Subcutaneous adipose tissue (tissue), 4 donors: Measurements from ENCODE around the gene MACROH2A2. TPM values are rescaled to one million over a fixed set of nuclear protein-coding genes. Genes with fewer than 3 reads are reported as not detected.

ENCODE experiments used
- CTCF ChIP-seq: fragments of 450-650 bp; IDR thresholded peaks from one replicate; pipeline ENCODE4 v1.5.1; 2016; ENCODE audit warnings: low read depth, mild to moderate bottlenecking, control low read depth, antibody characterized with exemption, moderate library complexity
- total RNA-seq, 4 donors: library from RNA; depleted of rRNA; stranded (reverse); fragments of >200 nt; gene quantifications; one replicate each; pipeline ENCODE4 v1.1.0, GENCODE V29; 2016

MACROH2A2 gene
- total RNA-seq, 4 donors from 2014 or later = 0.57 to 3.1 (median 2.4) TPM

DNA sequence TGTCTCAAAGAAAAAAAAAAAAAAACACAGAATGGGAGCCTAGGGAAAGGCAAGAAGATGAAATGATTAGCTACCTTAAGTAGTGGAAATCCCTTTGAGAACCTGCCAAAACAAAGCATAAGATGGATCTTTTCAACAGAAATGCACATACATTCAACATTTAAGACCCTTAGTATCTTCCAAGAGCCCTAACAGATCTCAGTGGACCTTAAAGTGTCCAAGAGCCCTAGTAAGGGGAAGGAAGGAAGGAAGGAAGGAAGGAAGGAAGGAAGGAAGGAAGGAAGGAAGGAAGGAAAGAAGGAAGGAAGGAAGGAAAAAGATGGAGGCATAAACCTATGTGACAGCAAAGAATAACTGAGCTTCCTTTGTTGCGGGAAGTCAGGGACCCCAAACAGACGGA lies 11.6 kb upstream of the MACROH2A2 start:
- no peak for TF ChIP-seq CTCF

GRCh38 chr10:70048030-70048723 lies 4.5 kb upstream of the MACROH2A2 start:
- no peak for TF ChIP-seq CTCF

- no peak for TF ChIP-seq CTCF
Observed at GRCh38 chr10:70051848-70052247, 798 bp upstream of the MACROH2A2 start.

DNA sequence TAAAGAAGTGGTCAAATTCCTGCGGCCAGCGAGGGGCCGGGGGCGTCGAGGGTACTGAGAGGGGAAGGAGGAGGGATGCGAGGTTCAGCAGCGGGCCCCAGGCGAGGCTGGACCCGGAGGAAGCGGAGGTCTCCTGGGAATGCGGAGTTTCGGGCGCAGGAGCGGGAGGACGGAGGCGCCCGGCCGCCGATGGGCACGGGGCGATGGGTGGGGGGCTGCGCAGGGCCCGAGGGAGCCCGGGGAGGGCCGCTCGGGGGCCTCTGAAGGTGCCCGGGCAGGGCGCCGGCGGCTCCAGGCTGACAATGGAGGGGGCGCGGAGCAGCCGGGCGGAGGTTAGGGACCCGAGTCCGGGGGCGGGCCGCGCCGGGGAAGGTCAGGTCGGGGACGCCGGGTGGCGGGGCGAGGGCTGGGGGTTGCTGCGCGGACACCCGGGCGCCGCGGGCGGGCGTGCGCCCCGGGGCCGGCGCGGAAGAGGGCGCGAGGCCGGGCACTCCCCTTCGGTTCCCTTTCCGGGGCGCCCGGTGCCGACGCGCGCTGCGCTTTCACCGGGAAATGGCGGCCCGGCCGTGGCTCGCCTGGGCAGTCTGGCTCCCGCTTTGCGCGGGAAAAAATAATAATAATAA lies 683 bp downstream of the MACROH2A2 start:
- no peak for TF ChIP-seq CTCF

DNA sequence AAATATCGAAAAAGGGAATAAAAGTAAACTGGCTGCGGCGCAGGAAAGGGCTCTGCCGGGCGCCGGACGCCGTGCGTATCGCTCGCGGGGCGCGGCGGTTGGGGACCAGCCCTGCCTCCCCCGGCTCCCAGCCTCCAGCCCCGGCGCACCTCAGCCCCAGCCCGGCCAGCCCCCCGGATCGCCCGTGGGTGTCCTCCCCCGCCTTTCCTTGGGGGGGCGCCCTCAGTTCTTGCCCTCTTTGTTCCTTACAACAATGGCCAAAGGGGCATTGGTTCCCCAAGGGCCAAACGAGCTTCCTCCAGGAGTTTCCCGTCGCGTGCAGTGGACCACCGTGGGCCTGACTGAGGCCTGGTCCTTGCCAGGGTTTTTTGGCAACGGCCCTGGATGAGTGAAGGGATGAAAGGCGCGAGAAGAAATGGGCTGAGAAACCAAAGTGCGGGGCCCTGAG lies 1.2 kb downstream of the MACROH2A2 start:
- TF ChIP-seq CTCF = no peak

- no peak for TF ChIP-seq CTCF
Observed at GRCh38 chr10:70054902-70055301, 2.3 kb downstream of the MACROH2A2 start.

DNA sequence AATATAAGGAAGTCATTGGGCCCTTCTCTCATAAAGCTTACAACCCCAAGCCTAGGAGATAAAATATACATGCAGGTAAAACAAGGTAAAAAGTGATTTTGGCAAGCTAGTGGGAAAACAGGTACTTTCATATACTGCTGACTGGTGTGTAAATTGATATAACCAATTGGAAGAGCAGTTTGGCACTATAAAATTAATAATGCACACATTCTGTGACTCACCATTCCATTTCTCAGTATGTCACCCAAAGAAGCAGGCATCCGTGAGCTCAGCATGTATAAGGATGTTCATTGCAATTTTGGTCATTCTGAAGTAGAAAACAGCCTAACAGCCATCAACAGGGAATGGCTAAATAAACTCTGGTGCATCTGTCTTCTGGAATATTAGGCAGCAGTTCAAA lies 2.9 kb downstream of the MACROH2A2 start:
- TF ChIP-seq CTCF = no peak
